Epidermal melanocyte (primary cell): Measurements from ENCODE around the gene SVIP.

Experiments used
- DNase-seq: peaks from one replicate; pipeline ENCODE4 v3.0.0; 2011; ENCODE audit warnings: low spot score; ENCODE audit not compliant: insufficient read length

The SVIP gene

GRCh38 chr11:22795914-22796313, 33.7 kb downstream of the SVIP start:
- no peak for DNase-seq

- DNase-seq, result peak; percentile 54
Measured at GRCh38 chr11:22792497-22792896, 37.1 kb downstream of the SVIP start.

GRCh38 chr11:22787551-22788162, 41.9 kb downstream of the SVIP start:
- no peak for DNase-seq

- DNase-seq, result no peak
Measured at GRCh38 chr11:22787055-22787454, 42.5 kb downstream of the SVIP start.

GRCh38 chr11:22786475-22786874, 43.1 kb downstream of the SVIP start:
- DNase-seq, result no peak

- no peak for DNase-seq
Measured at GRCh38 chr11:22785251-22785650, 44.4 kb downstream of the SVIP start.

- DNase-seq, result no peak
Measured at GRCh38 chr11:22780952-22781593, 48.5 kb downstream of the SVIP start.

GRCh38 chr11:22779850-22780249, 49.8 kb downstream of the SVIP start:
- DNase-seq, result no peak

GRCh38 chr11:22778642-22779041, 51.0 kb downstream of the SVIP start:
- no peak for DNase-seq

GRCh38 chr11:22775248-22775647, 54.4 kb downstream of the SVIP start:
- no peak for DNase-seq

GRCh38 chr11:22774716-22775115, 54.9 kb downstream of the SVIP start:
- DNase-seq, result no peak

GRCh38 chr11:22769081-22769480, 60.5 kb downstream of the SVIP start:
- no peak for DNase-seq
